K562 (cell line): Measurements from ENCODE around the gene FSTL4. TPM values are rescaled to one million over a fixed set of nuclear protein-coding genes. Genes with fewer than 3 reads are reported as not detected.

Experiments used
- BHLHE40 ChIP-seq: IDR thresholded peaks from 2 replicates; pipeline ENCODE4 v1.6.1; 2011; ENCODE audit warnings: low read length, improper control_type of control experiment
- CBFA2T2 ChIP-seq: fragments of 450-650 bp; conservative IDR thresholded peaks from 2 replicates; pipeline ENCODE4 v1.6.1; 2017; ENCODE audit warnings: mild to moderate bottlenecking
- CBFA2T3 ChIP-seq: fragments of 450-650 bp; IDR thresholded peaks from 2 replicates; pipeline ENCODE4 v1.6.1; 2017
- CBX5 ChIP-seq: IDR thresholded peaks from 2 replicates; pipeline ENCODE4 v1.6.1; 2014; ENCODE audit warnings: low read depth, borderline replicate concordance
- CREBBP ChIP-seq: IDR thresholded peaks from one replicate; pipeline ENCODE4 v1.6.1; 2012; ENCODE audit warnings: low read depth, mild to moderate bottlenecking, control low read depth, inconsistent platforms, low read length
- CTBP1 ChIP-seq: fragments of 450-650 bp; IDR thresholded peaks from 2 replicates; pipeline ENCODE4 v1.6.1; 2016; ENCODE audit warnings: borderline replicate concordance
- GATA2 ChIP-seq: sonication (generic); formaldehyde crosslinking; IDR thresholded peaks from 2 replicates; pipeline ENCODE4 v1.4.0; 2020; ENCODE audit warnings: mild to moderate bottlenecking, missing genetic modification reagents
- GTF3C2 ChIP-seq: IDR thresholded peaks from 3 replicates; pipeline ENCODE4 v1.6.1; 2011; ENCODE audit warnings: borderline replicate concordance, mild to moderate bottlenecking, moderate library complexity; ENCODE audit not compliant: insufficient read length; ENCODE audit errors: extremely low read depth
- HLTF ChIP-seq: fragments of 450-650 bp; IDR thresholded peaks from 2 replicates; pipeline ENCODE4 v1.6.1; 2016
- MTF1 ChIP-seq: fragments of 250-450 bp; sonication (Bioruptor Pico); IDR thresholded peaks from 2 replicates; pipeline ENCODE4 v1.9.0; 2021; ENCODE audit warnings: moderate library complexity, mild to moderate bottlenecking, inconsistent platforms, borderline replicate concordance
- NR3C1 ChIP-seq: sonication (generic); formaldehyde crosslinking; IDR thresholded peaks from 2 replicates; pipeline ENCODE4 v1.8.1; 2022; ENCODE audit warnings: missing genetic modification reagents
- PREB ChIP-seq: sonication (generic); formaldehyde crosslinking; IDR thresholded peaks from 2 replicates; pipeline ENCODE4 v1.8.1; 2023; ENCODE audit warnings: mild to moderate bottlenecking, missing genetic modification reagents
- RHOXF2B ChIP-seq: fragments of 250-450 bp; sonication (Bioruptor Pico); conservative IDR thresholded peaks from 2 replicates; pipeline ENCODE4 v1.5.1; 2021
- SIRT6 ChIP-seq: IDR thresholded peaks from one replicate; pipeline ENCODE4 v1.6.1; 2012; ENCODE audit warnings: low read depth, mild to moderate bottlenecking, control low read depth, inconsistent platforms, low read length, moderate library complexity
- SMARCA4 ChIP-seq: fragments of 450-650 bp; IDR thresholded peaks from 2 replicates; pipeline ENCODE4 v1.6.1; 2016
- SMARCC2 ChIP-seq: fragments of 450-650 bp; IDR thresholded peaks from 2 replicates; pipeline ENCODE4 v1.6.1; 2017; ENCODE audit warnings: antibody characterized with exemption, moderate library complexity, mild to moderate bottlenecking, low read depth
- TFAM ChIP-seq: fragments of 250-450 bp; sonication (Bioruptor Pico); conservative IDR thresholded peaks from 2 replicates; pipeline ENCODE4 v1.5.0; 2021; ENCODE audit warnings: mild to moderate bottlenecking, moderate library complexity
- ZBTB9 ChIP-seq: fragments of 450-650 bp; formaldehyde crosslinking; IDR thresholded peaks from 2 replicates; pipeline ENCODE4 v1.4.0; 2020; ENCODE audit warnings: mild to moderate bottlenecking, moderate library complexity
- ZNF134 ChIP-seq: fragments of 250-450 bp; sonication (Bioruptor Pico); conservative IDR thresholded peaks from 2 replicates; pipeline ENCODE4 v1.4.0; 2020
- ZNF140 ChIP-seq: fragments of 250-450 bp; sonication (Bioruptor Pico); IDR thresholded peaks from 2 replicates; pipeline ENCODE4 v1.8.0; 2021; ENCODE audit warnings: moderate library complexity, mild to moderate bottlenecking, inconsistent platforms
- ZNF232 ChIP-seq: sonication (generic); formaldehyde crosslinking; IDR thresholded peaks from 2 replicates; pipeline ENCODE4 v1.8.0; 2022; ENCODE audit warnings: mild to moderate bottlenecking, missing genetic modification reagents
- ZNF431 ChIP-seq: sonication (generic); formaldehyde crosslinking; IDR thresholded peaks from 2 replicates; pipeline ENCODE4 v1.8.0; 2022; ENCODE audit warnings: mild to moderate bottlenecking, missing genetic modification reagents
- ZNF436 ChIP-seq: fragments of 250-450, 450-650 bp; sonication (Bioruptor Pico); formaldehyde crosslinking; IDR thresholded peaks from 2 replicates; pipeline ENCODE4 v1.7.0; 2020; ENCODE audit warnings: mild to moderate bottlenecking
- ZNF512 ChIP-seq: IDR thresholded peaks from 2 replicates; pipeline ENCODE4 v1.6.1; 2016; ENCODE audit warnings: missing genetic modification characterization, missing compliant biosample characterization
- ZNF785 ChIP-seq: fragments of 250-450 bp; sonication (Bioruptor Pico); IDR thresholded peaks from 2 replicates; pipeline ENCODE4 v1.4.0; 2020; ENCODE audit warnings: mild to moderate bottlenecking
- polyA plus RNA-seq, 8 experiments: library from polyadenylated mRNA; depleted of rRNA in 4 of 8; stranded (reverse) in 5 of 8; unstranded in 3 of 8; fragments of >200 nt; fragmentation: Nextera tagmentation in 2 of 8; fragmentation: Illumina TruSeq in 1 of 8; extraction: Ambion mirVana in 2 of 8; extraction: Trizol in 1 of 8; gene quantifications; 2 replicates each; pipeline versions ENCODE4 v1.2.1 to v1.2.3, GENCODE V29; 2011 to 2014; ENCODE audit warnings: inconsistent platforms in 1 of 8, missing spikeins in 1 of 8
- total RNA-seq, 7 experiments: library from RNA; depleted of rRNA in 6 of 7; stranded (reverse); fragments of >200 nt in 6 of 7; fragmentation: Illumina TruSeq in 2 of 7; extraction: Trizol in 2 of 7; gene quantifications; 2 replicates each; pipeline versions ENCODE4 v1.2.1 to v1.2.3, GENCODE V29; 2011 to 2021; ENCODE audit warnings: low replicate concordance in 1 of 7

Gene FSTL4
- total and polyA plus RNA-seq, 9 of the 15 experiments (the other 6 are each of a cell fraction or from before 2014, with no cell fraction given) = 0.08 to 0.18 (median 0.10) TPM; not detected in 5

GRCh38 chr5:133249593-133249992 lies 362.7 kb downstream of the FSTL4 start (continued):
- TF ChIP-seq GTF3C2 (no peak), ZNF140 (CRISPR knock-in tag) (no peak), BHLHE40 (no peak; the same call in 1 of the 2 replicates), SIRT6 (no peak), CBFA2T2 (0 out of 2 replicates have a peak, but pooled peaks have one; percentile 17), ZNF785 (CRISPR knock-in tag) (no peak), GATA2 (CRISPR knock-in tag) (no peak), CTBP1 (0 out of 2 replicates have a peak, but pooled peaks have one; percentile 29), SMARCC2 (no peak), CBFA2T3 (peak; percentile 35), ZBTB9 (CRISPR knock-in tag) (no peak), NR3C1 (no peak), ZNF431 (CRISPR knock-in tag) (no peak), RHOXF2B (CRISPR knock-in tag) (no peak), ZNF436 (CRISPR knock-in tag) (no peak), MTF1 (CRISPR knock-in tag) (no peak), TFAM (CRISPR knock-in tag) (no peak), PREB (CRISPR knock-in tag) (no peak), ZNF512 (tag) (no peak), ZNF232 (CRISPR knock-in tag) (no peak), ZNF134 (CRISPR knock-in tag) (no peak), CBX5 (no peak), SMARCA4 (0 out of 2 replicates have a peak, but pooled peaks have one; percentile 52), HLTF (no peak), CREBBP (no peak)
